Activated CD8-positive, alpha-beta memory T cell treated with anti-CD3 and anti-CD28 coated beads for 36 hours (primary cell): ENCODE results near the gene SPATA7. TPM values are rescaled to one million over a fixed set of nuclear protein-coding genes. Genes with fewer than 3 reads are reported as not detected.
"Not testable (repeated sequence)": the region's sequence is repeated elsewhere in the genome, so short reads cannot be mapped to it uniquely, and the experiment has no call there.

ENCODE experiments used
- CTCF ChIA-PET: fragments of 350-600 bp; sonication (Branson Sonifier 250); formaldehyde crosslinking; loops from one replicate; lab custom pipeline; 2021; ENCODE audit warnings: antibody characterized with exemption; lab: Charles Lee
- POLR2A ChIA-PET: fragments of 350-600 bp; sonication (Branson Sonifier 250); formaldehyde crosslinking; loops from one replicate; lab custom pipeline; 2021; ENCODE audit warnings: antibody characterized with exemption; lab: Charles Lee
- total RNA-seq, 2 experiments: library from RNA; stranded (reverse); gene quantifications; one replicate each; pipeline ENCODE4 v1.2.3, GENCODE V29; 2021

The SPATA7 gene
- total RNA-seq = 1 to 10 TPM; 2.4 to 2.8 TPM

GRCh38 chr14:88385212-88386101, at the start of gene SPATA7:
Gene SPATA7 (plus strand): TSS chr14:88385657. CDS start chr14:88385819, 162 bp downstream.
- ChIA-PET CTCF (no interaction called here), POLR2A (no interaction called here)

GRCh38 chr14:88340357-88340756, 45.1 kb upstream of the SPATA7 start:
- CTCF ChIA-PET = no interaction called here
- POLR2A ChIA-PET = no interaction called here

- POLR2A ChIA-PET = no interaction called here
- CTCF ChIA-PET = interaction anchor here (0.8 kb wide), 1 partner anchor 10 kb away, joined by 3 read pairs; no protein-coding TSS in a partner anchor
Observed at GRCh38 chr14:88342980-88343379, 42.5 kb upstream of the SPATA7 start.

GRCh38 chr14:88346048-88346639, 39.3 kb upstream of the SPATA7 start:
- POLR2A ChIA-PET = no interaction called here
- CTCF ChIA-PET = no interaction called here

- ChIA-PET CTCF (interaction anchor here (1.3 kb wide), 1 partner anchor 10 kb away, joined by 3 read pairs; no protein-coding TSS in a partner anchor), POLR2A (no interaction called here)
Observed at GRCh38 chr14:88348546-88348945, 36.9 kb upstream of the SPATA7 start.

- ChIA-PET CTCF (interaction anchor here (1.4 kb wide), 1 partner anchor 9 kb away, joined by 3 read pairs; no protein-coding TSS in a partner anchor), POLR2A (no interaction called here)
Observed at GRCh38 chr14:88351966-88352691, 33.3 kb upstream of the SPATA7 start.

- ChIA-PET POLR2A (no interaction called here), CTCF (interaction anchor here (1.4 kb wide), 1 partner anchor 9 kb away, joined by 3 read pairs; no protein-coding TSS in a partner anchor)
Observed at GRCh38 chr14:88352698-88353097, 32.8 kb upstream of the SPATA7 start.

- CTCF ChIA-PET = no interaction called here
Observed at GRCh38 chr14:88354358-88354757, 31.1 kb upstream of the SPATA7 start.

GRCh38 chr14:88359500-88359899, 26.0 kb upstream of the SPATA7 start:
- ChIA-PET CTCF (interaction anchor here (1.1 kb wide), 1 partner anchor 11 kb away, joined by 3 read pairs; no protein-coding TSS in a partner anchor), POLR2A (no interaction called here)

More at GRCh38 chr14:88354358-88354757, 31.1 kb upstream of the SPATA7 start:
- POLR2A ChIA-PET = no interaction called here

GRCh38 chr14:88363644-88364043, 21.8 kb upstream of the SPATA7 start:
- ChIA-PET POLR2A (no interaction called here), CTCF (no interaction called here)

GRCh38 chr14:88364710-88365413, 20.6 kb upstream of the SPATA7 start:
- CTCF ChIA-PET = no interaction called here
- POLR2A ChIA-PET = no interaction called here

GRCh38 chr14:88369496-88369895, 16.0 kb upstream of the SPATA7 start:
- ChIA-PET POLR2A (no interaction called here), CTCF (no interaction called here)

- ChIA-PET CTCF (interaction anchor here (0.9 to 1.4 kb wide), 2 partner anchors 13 to 191 kb away, joined by 3 read pairs; no protein-coding TSS in a partner anchor), POLR2A (no interaction called here)
Observed at GRCh38 chr14:88379706-88380343, 5.6 kb upstream of the SPATA7 start.

GRCh38 chr14:88380405-88380804, 5.1 kb upstream of the SPATA7 start:
- CTCF ChIA-PET = interaction anchor here (1.4 kb wide), 1 partner anchor 13 kb away, joined by 3 read pairs; no protein-coding TSS in a partner anchor
- POLR2A ChIA-PET = no interaction called here

GRCh38 chr14:88381634-88382033, 3.8 kb upstream of the SPATA7 start:
- CTCF ChIA-PET = not testable (repeated sequence)

GRCh38 chr14:88384718-88385117, 739 bp upstream of the SPATA7 start:
- ChIA-PET CTCF (no interaction called here), POLR2A (no interaction called here)

More at GRCh38 chr14:88381634-88382033, 3.8 kb upstream of the SPATA7 start:
- POLR2A ChIA-PET = not testable (repeated sequence)

- CTCF ChIA-PET = no interaction called here
Observed at GRCh38 chr14:88386256-88386794, 868 bp downstream of the SPATA7 start.

GRCh38 chr14:88388741-88389282, 3.4 kb downstream of the SPATA7 start:
- ChIA-PET CTCF (no interaction called here), POLR2A (no interaction called here)

More at GRCh38 chr14:88386256-88386794, 868 bp downstream of the SPATA7 start:
- POLR2A ChIA-PET = no interaction called here
